PC-9 (cell line): Measurements from ENCODE around the gene ZFP36L1.

Source experiments
- CTCF ChIP-seq: fragments of 200-600 bp; sonication (generic); conservative IDR thresholded peaks from 2 replicates; pipeline ENCODE4 v1.6.1; 2017; ENCODE audit warnings: mixed run types, antibody characterized with exemption, mild to moderate bottlenecking, moderate library complexity
- EZH2 ChIP-seq: fragments of 200-600 bp; sonication (generic); IDR thresholded peaks from 2 replicates; pipeline ENCODE4 v1.8.0; 2017; ENCODE audit warnings: antibody characterized with exemption, low read depth

DNA sequence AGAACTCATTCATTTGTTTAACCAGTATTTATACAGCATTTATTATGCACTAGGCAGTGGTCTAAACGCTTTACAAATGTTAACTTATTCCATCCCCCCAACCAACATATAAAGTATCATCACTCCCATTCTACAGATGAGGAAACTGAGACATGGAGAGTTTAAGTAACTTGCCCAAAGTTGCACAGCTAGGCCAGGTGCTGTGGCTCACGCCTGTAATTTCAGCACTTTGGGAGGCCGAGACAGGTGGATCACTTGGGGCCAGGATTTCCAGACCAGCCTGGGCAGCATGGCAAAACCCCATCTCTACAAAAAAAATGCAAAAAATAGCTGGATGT lies 37.9 kb downstream of the ZFP36L1 start:
- TF ChIP-seq CTCF (no peak), EZH2 (no peak)
